Natural killer cell (primary cell): ENCODE data around the gene KRT82. TPM values are rescaled to one million over a fixed set of nuclear protein-coding genes. Genes with fewer than 3 reads are reported as not detected.

Experiments
- ATAC-seq, 3 donors: fragments of 150-1000 bp in 2 of 3; fragments of 200-7000 bp in 1 of 3; cut with Tn5 transposase; 1 replicate in 1 of 3; 2 replicates in 2 of 3; pipeline ENCODE4 v1.10.0; 2021; ENCODE audit warnings: mild to moderate bottlenecking in 2 of 3, moderate library complexity in 2 of 3
- DNase-seq, 2 donors: peaks; one replicate each; pipeline versions ENCODE4 v3.0.0 to v3.0.0-alpha.2; 2013 to 2021; ENCODE audit warnings: mixed read lengths in 1 of 2
- H3K27ac ChIP-seq: one replicate; pipeline ENCODE4 v1.5.1; 2013; ENCODE audit warnings: mild to moderate bottlenecking, low read length
- H3K27me3 ChIP-seq: one replicate; pipeline ENCODE4 v1.6.1; 2013; ENCODE audit warnings: low read length; ENCODE audit not compliant: control insufficient read depth, insufficient read depth
- H3K36me3 ChIP-seq: one replicate; pipeline ENCODE4 v1.6.1; 2013; ENCODE audit warnings: low read length; ENCODE audit not compliant: control insufficient read depth, insufficient read depth
- H3K4me1 ChIP-seq: one replicate; pipeline ENCODE4 v1.6.1; 2013; ENCODE audit warnings: low read length; ENCODE audit not compliant: control insufficient read depth, insufficient read depth
- H3K4me3 ChIP-seq: one replicate; pipeline ENCODE4 v1.5.1; 2013; ENCODE audit warnings: low read length
- H3K9me3 ChIP-seq: one replicate; pipeline ENCODE4 v1.6.1; 2013; ENCODE audit warnings: low read length; ENCODE audit not compliant: control insufficient read depth, insufficient read depth
- H3K27ac Mint-ChIP-seq, 2 donors: one replicate each; pipeline ENCODE4 v1.8.0; 2022; ENCODE audit warnings: mild to moderate bottlenecking in 2 of 2, mixed read lengths in 2 of 2, moderate library complexity in 1 of 2
- H3K27me3 Mint-ChIP-seq, 2 donors: one replicate each; pipeline ENCODE4 v1.8.0; 2022; ENCODE audit warnings: low read depth in 2 of 2, mixed read lengths in 2 of 2
- H3K36me3 Mint-ChIP-seq: one replicate; pipeline ENCODE4 v1.8.0; 2022; ENCODE audit warnings: mixed read lengths
- H3K4me1 Mint-ChIP-seq, 2 donors: one replicate each; pipeline ENCODE4 v1.8.0; 2022; ENCODE audit warnings: mixed read lengths in 2 of 2
- H3K4me3 Mint-ChIP-seq: one replicate; pipeline ENCODE4 v1.8.0; 2022; ENCODE audit warnings: mild to moderate bottlenecking, moderate library complexity, mixed read lengths
- H3K9me3 Mint-ChIP-seq, 2 donors: one replicate each; pipeline ENCODE4 v1.8.0; 2022; ENCODE audit warnings: mixed read lengths in 2 of 2
- CTCF ChIP-seq: fragments of 200-600 bp; IDR thresholded peaks from one replicate; pipeline ENCODE4 v1.8.0; 2022; ENCODE audit warnings: antibody characterized with exemption
- WGBS: methylation state at CpG from one replicate; pipeline ENCODE4 v1.1.7; 2013; ENCODE audit warnings: missing lambda C conversion rate; ENCODE audit not compliant: insufficient coverage; 5-methylcytosine and 5-hydroxymethylcytosine counted together
- intact Hi-C: fragments of 100-400 bp; cut with micrococcal nuclease; formaldehyde crosslinking; loops from one replicate; pipeline ENCODE4 v1.14.2; 2022
- total RNA-seq, 4 donors: library from RNA; stranded (reverse); fragments of 120-200 nt in 1 of 4; gene quantifications; one replicate each; pipeline versions ENCODE4 v1.2.3 to v1.2.4, GENCODE V29; 2013 to 2022

Gene KRT82
- total RNA-seq, 3 donors from 2014 or later (not counting 1 experiment from before 2014, with no cell fraction given): not detected

GRCh38 chr12:52381206-52381605, 24.9 kb downstream of the KRT82 start:
- TF ChIP-seq CTCF: no peak
- no peak overlapping the region for H3K27ac ChIP-seq
- H3K9me3 Mint-ChIP-seq: no peaks in the 10 kb centered on the region
- H3K36me3 ChIP-seq: no peaks in the 10 kb centered on the region
- H3K27me3 ChIP-seq: peaks cover 3% of the 10 kb centered on the region
- ATAC-seq (no peak), DNase-seq (no peak)
- H3K36me3 Mint-ChIP-seq: no peaks in the 10 kb centered on the region
- H3K4me3 ChIP-seq: no peak overlapping the region
- H3K4me1 ChIP-seq: peaks cover 12% of the 10 kb centered on the region
- H3K27me3 Mint-ChIP-seq: peaks cover 24 to 27% of the 10 kb centered on the region in 2 donors
- 92% methylated on average over 8 of the region's 8 CpGs for WGBS
- H3K4me3 Mint-ChIP-seq: no peak overlapping the region
- intact Hi-C loops: no loop called here
- H3K9me3 ChIP-seq: no peaks in the 10 kb centered on the region
- peaks cover 8 to 9% of the 10 kb centered on the region in 2 donors for H3K4me1 Mint-ChIP-seq
- no peak overlapping the region for H3K27ac Mint-ChIP-seq

- H3K27ac Mint-ChIP-seq: no peak overlapping the region
- 67% methylated on average over 15 of the region's 15 CpGs for WGBS
- Histone ChIP-seq H3K4me3 (no peak overlapping the region), H3K9me3 (no peaks in the 10 kb centered on the region), H3K27me3 (peaks cover 3% of the 10 kb centered on the region), H3K36me3 (no peaks in the 10 kb centered on the region), H3K27ac (no peak overlapping the region), H3K4me1 (peaks cover 12% of the 10 kb centered on the region)
- H3K27me3 Mint-ChIP-seq: peaks cover 30 to 32% of the 10 kb centered on the region in 2 donors
- H3K4me1 Mint-ChIP-seq: peaks cover 8 to 9% of the 10 kb centered on the region in 2 donors
- H3K9me3 Mint-ChIP-seq: no peaks in the 10 kb centered on the region
- no peak overlapping the region for H3K4me3 Mint-ChIP-seq
- ATAC-seq (peak in 1 of 3 donors; percentile 18), DNase-seq (peak in 1 of 2 donors; percentile 13)
- H3K36me3 Mint-ChIP-seq: no peaks in the 10 kb centered on the region
- intact Hi-C loops: no loop called here
- peak; percentile 25 for TF ChIP-seq CTCF
Measured at GRCh38 chr12:52380271-52380694, 25.9 kb downstream of the KRT82 start.

- peaks cover 8 to 9% of the 10 kb centered on the region in 2 donors for H3K4me1 Mint-ChIP-seq
- intact Hi-C loops: no loop called here
- peaks cover 30 to 32% of the 10 kb centered on the region in 2 donors for H3K27me3 Mint-ChIP-seq
Measured at GRCh38 chr12:52379536-52379935, 26.6 kb downstream of the KRT82 start.

More at GRCh38 chr12:52379536-52379935, 26.6 kb downstream of the KRT82 start:
- Mint-ChIP-seq H3K27ac (no peak overlapping the region), H3K9me3 (no peaks in the 10 kb centered on the region), H3K4me3 (no peak overlapping the region), H3K36me3 (no peaks in the 10 kb centered on the region)
- no peak for ATAC-seq
- 89% methylated on average over 6 of the region's 6 CpGs for WGBS
- H3K27me3 ChIP-seq: peaks cover 3% of the 10 kb centered on the region
- TF ChIP-seq CTCF: no peak
- no peaks in the 10 kb centered on the region for H3K36me3 ChIP-seq
- H3K27ac ChIP-seq: no peak overlapping the region
- DNase-seq: no peak
- H3K4me3 ChIP-seq: no peak overlapping the region
- H3K4me1 ChIP-seq: peaks cover 12% of the 10 kb centered on the region
- no peaks in the 10 kb centered on the region for H3K9me3 ChIP-seq
